Immature natural killer cell (primary cell): Measurements from ENCODE around the gene ZNF423. TPM values are rescaled to one million over a fixed set of nuclear protein-coding genes. Genes with fewer than 3 reads are reported as not detected.
A peak's percentile ranks its signal among the peaks of the same experiment; 100 is the strongest.

Source experiments
- DNase-seq, 3 donors: peaks; one replicate each; pipeline ENCODE4 v3.0.0; 2022; ENCODE audit warnings: mixed read lengths in 1 of 3
- H3K27ac Mint-ChIP-seq, 6 donors: one replicate each; pipeline ENCODE4 v1.8.0; 2020; ENCODE audit warnings: mixed read lengths in 6 of 6, mild to moderate bottlenecking in 5 of 6, inconsistent platforms in 4 of 6, moderate library complexity in 3 of 6
- H3K27me3 Mint-ChIP-seq, 3 donors: one replicate each; pipeline ENCODE4 v1.8.0; 2020 to 2021; ENCODE audit warnings: low read depth in 3 of 3, mild to moderate bottlenecking in 3 of 3, mixed read lengths in 3 of 3, moderate library complexity in 3 of 3, inconsistent platforms in 1 of 3
- H3K36me3 Mint-ChIP-seq, 3 donors: one replicate each; pipeline ENCODE4 v1.8.0; 2020; ENCODE audit warnings: mixed read lengths in 3 of 3, inconsistent platforms in 2 of 3, mild to moderate bottlenecking in 2 of 3
- H3K4me1 Mint-ChIP-seq, 2 donors: one replicate each; pipeline ENCODE4 v1.8.0; 2020; ENCODE audit warnings: inconsistent platforms in 2 of 2, mild to moderate bottlenecking in 2 of 2, mixed read lengths in 2 of 2, moderate library complexity in 1 of 2
- H3K4me3 Mint-ChIP-seq, 5 donors: one replicate each; pipeline ENCODE4 v1.8.0; 2020; ENCODE audit warnings: mild to moderate bottlenecking in 5 of 5, mixed read lengths in 5 of 5, inconsistent platforms in 3 of 5, moderate library complexity in 3 of 5
- H3K9me3 Mint-ChIP-seq, 6 donors: one replicate each; pipeline ENCODE4 v1.8.0; 2020; ENCODE audit warnings: mild to moderate bottlenecking in 6 of 6, mixed read lengths in 6 of 6, inconsistent platforms in 4 of 6, moderate library complexity in 3 of 6
- polyA plus RNA-seq, 3 donors: library from polyadenylated mRNA; unstranded; fragments of 300-500 nt; fragmentation: Illumina TruSeq; gene quantifications; one replicate each; pipeline ENCODE4 v1.2.3, GENCODE V29; 2021

Gene ZNF423
- polyA plus RNA-seq, 3 donors from 2014 or later = not detected

GRCh38 chr16:49472598-49472997, 383.3 kb downstream of the ZNF423 start:
- no peaks in the 10 kb centered on the region for H3K36me3 Mint-ChIP-seq
- no peaks in the 10 kb centered on the region for H3K4me1 Mint-ChIP-seq
- peaks cover 0 to 3% (median 0%) of the 10 kb centered on the region in 3 donors for H3K27me3 Mint-ChIP-seq
- no peaks in the 10 kb centered on the region for H3K9me3 Mint-ChIP-seq
- no peak overlapping the region for H3K4me3 Mint-ChIP-seq
- H3K27ac Mint-ChIP-seq = no peak overlapping the region
- no peak for DNase-seq

DNA sequence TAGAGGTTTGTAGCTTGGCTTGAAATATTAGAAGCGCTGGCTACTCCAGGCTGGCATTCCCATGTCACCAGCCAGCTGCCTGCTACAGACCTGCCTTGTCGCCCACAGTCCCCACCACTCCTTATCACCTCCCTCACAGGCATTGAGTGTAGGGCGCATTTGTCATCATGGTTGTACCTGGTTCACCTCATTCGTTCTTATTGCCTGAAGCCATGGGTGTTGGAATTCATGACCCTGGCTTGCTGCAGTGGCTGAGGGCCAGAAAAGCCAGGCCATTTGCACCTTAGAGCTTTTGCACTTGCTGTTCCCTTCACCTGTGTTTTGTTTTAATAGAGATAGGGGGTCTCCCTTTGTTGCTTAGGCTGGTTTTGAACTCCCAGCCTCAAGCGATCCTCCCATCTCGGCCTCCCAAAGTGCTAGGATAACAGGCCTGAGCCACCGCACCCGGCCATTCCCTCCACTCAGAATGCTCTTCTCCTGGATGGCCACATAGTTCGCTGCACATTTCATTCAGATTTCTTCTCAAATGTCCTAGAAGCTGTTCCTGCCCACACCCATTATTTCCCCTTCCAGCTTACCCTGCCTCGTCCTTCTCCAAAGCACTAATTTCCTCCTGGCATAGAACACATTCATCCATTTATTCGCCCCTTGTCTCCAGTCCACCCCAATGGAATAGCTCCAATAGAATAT, 384.7 kb downstream of the ZNF423 start:
- no peak for DNase-seq
- Mint-ChIP-seq H3K36me3 (no peaks in the 10 kb centered on the region), H3K9me3 (no peaks in the 10 kb centered on the region), H3K27me3 (peaks cover 0 to 5% (median 0%) of the 10 kb centered on the region in 3 donors), H3K27ac (no peak overlapping the region), H3K4me1 (no peaks in the 10 kb centered on the region), H3K4me3 (no peak overlapping the region)

- H3K9me3 Mint-ChIP-seq = no peaks in the 10 kb centered on the region
- no peaks in the 10 kb centered on the region for H3K4me1 Mint-ChIP-seq
- H3K36me3 Mint-ChIP-seq = no peaks in the 10 kb centered on the region
- no peak overlapping the region for H3K27ac Mint-ChIP-seq
- no peak for DNase-seq
- no peak overlapping the region for H3K4me3 Mint-ChIP-seq
- peaks cover 0 to 5% (median 0%) of the 10 kb centered on the region in 3 donors for H3K27me3 Mint-ChIP-seq
Measured at GRCh38 chr16:49470513-49470991, 385.4 kb downstream of the ZNF423 start.

- Mint-ChIP-seq H3K4me3 (no peak overlapping the region), H3K27ac (no peak overlapping the region), H3K36me3 (no peaks in the 10 kb centered on the region), H3K9me3 (no peaks in the 10 kb centered on the region), H3K27me3 (peaks cover 0 to 5% (median 0%) of the 10 kb centered on the region in 3 donors), H3K4me1 (no peaks in the 10 kb centered on the region)
- no peak for DNase-seq
Measured at GRCh38 chr16:49469930-49470451, 385.9 kb downstream of the ZNF423 start.

DNA sequence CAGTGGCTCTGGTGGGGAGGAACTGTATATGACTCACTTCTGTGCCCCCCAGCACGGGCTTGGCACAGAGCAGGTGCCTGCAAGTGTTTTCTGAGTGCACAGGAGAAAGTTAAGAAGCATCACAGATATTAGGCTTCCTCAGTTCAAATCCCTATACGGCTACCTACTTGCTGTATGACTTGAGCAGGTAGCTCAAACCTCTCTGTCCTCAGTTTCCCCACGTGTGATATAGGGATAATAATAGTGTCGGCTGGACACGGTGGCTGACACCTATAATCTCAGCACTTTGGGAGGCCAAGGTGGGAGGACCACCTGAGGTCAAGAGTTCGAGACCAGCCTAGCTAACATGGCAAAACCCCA, 386.6 kb downstream of the ZNF423 start:
- no peaks in the 10 kb centered on the region for H3K9me3 Mint-ChIP-seq
- no peak overlapping the region for H3K4me3 Mint-ChIP-seq
- no peaks in the 10 kb centered on the region for H3K36me3 Mint-ChIP-seq
- H3K4me1 Mint-ChIP-seq = peaks cover 3 to 4% of the 10 kb centered on the region in 2 donors
- H3K27ac Mint-ChIP-seq = no peak overlapping the region
- H3K27me3 Mint-ChIP-seq = peaks cover 0 to 5% (median 2%) of the 10 kb centered on the region in 3 donors
- no peak for DNase-seq

DNA sequence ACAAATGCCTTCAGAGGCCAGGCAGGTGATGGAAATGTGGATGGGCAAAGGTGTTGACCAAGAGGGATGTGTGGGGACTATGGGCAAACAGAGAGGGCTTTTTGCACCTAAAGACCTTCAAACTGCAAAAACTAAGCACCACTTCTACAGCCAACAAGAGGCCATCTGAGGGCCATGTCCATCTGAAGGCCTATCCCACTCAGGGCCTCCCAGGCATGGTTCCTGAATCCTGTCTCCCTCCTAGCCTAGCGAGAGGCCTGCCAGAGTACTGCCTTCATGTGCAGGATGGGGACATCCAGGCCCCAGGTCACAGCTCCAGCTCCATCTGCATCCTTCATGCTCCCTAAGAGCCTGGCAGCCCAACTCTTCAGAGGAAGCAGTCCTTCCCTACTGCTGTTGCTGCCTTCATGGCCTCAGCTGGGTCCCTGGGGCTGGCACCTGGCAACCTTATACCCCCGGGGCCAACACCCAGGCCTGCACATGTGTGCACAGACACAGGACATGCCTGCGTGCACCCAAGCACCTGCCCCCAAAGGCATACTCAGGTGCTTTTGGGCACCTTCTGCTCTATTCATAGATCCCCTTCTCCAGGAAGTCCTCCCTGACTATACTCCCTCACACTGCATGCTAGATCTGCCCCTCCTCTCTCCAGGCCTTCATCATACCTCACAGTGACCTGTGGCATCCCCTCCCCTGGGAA, 387.2 kb downstream of the ZNF423 start:
- no peaks in the 10 kb centered on the region for H3K36me3 Mint-ChIP-seq
- H3K4me3 Mint-ChIP-seq = no peak overlapping the region
- H3K27me3 Mint-ChIP-seq = peaks cover 0 to 2% (median 2%) of the 10 kb centered on the region in 3 donors
- no peaks in the 10 kb centered on the region for H3K9me3 Mint-ChIP-seq
- DNase-seq = no peak
- peaks cover 9% of the 10 kb centered on the region in 2 donors for H3K4me1 Mint-ChIP-seq
- no peak overlapping the region for H3K27ac Mint-ChIP-seq

GRCh38 chr16:49467540-49468372, 388.2 kb downstream of the ZNF423 start:
- H3K27me3 Mint-ChIP-seq = peaks cover 0 to 4% (median 2%) of the 10 kb centered on the region in 3 donors
- peaks cover 17 to 18% of the 10 kb centered on the region in 2 donors for H3K4me1 Mint-ChIP-seq
- no peak overlapping the region for H3K4me3 Mint-ChIP-seq
- peak overlapping the region in 1 of 6 donors; percentile 37 for H3K27ac Mint-ChIP-seq
- no peaks in the 10 kb centered on the region for H3K9me3 Mint-ChIP-seq
- no peak for DNase-seq
- H3K36me3 Mint-ChIP-seq = no peaks in the 10 kb centered on the region

GRCh38 chr16:49466881-49467280, 389.0 kb downstream of the ZNF423 start:
- DNase-seq = no peak
- peaks cover 0 to 7% (median 5%) of the 10 kb centered on the region in 3 donors for H3K27me3 Mint-ChIP-seq
- H3K27ac Mint-ChIP-seq = no peak overlapping the region
- H3K9me3 Mint-ChIP-seq = no peaks in the 10 kb centered on the region
- no peaks in the 10 kb centered on the region for H3K36me3 Mint-ChIP-seq
- peaks cover 20 to 24% of the 10 kb centered on the region in 2 donors for H3K4me1 Mint-ChIP-seq
- H3K4me3 Mint-ChIP-seq = no peak overlapping the region

DNA sequence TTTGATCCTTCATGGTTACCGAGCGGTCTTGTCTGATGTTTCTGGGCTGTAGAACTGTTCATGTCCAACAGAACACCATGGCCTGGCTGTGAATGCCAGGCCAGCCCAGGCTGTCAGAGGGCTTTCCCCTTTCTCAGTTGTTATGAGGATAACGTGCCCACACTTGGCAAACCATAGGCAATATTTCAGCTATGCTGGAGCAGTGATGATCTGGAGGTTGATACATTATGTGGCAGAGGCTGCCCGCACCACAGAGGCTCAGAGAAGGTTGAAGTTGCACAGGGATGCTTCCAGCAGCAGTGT, 389.4 kb downstream of the ZNF423 start:
- Mint-ChIP-seq H3K4me3 (no peak overlapping the region), H3K36me3 (no peaks in the 10 kb centered on the region), H3K9me3 (no peaks in the 10 kb centered on the region), H3K27ac (no peak overlapping the region), H3K27me3 (peaks cover 0 to 7% (median 5%) of the 10 kb centered on the region in 3 donors), H3K4me1 (peaks cover 20 to 24% of the 10 kb centered on the region in 2 donors)
- DNase-seq = no peak

DNA sequence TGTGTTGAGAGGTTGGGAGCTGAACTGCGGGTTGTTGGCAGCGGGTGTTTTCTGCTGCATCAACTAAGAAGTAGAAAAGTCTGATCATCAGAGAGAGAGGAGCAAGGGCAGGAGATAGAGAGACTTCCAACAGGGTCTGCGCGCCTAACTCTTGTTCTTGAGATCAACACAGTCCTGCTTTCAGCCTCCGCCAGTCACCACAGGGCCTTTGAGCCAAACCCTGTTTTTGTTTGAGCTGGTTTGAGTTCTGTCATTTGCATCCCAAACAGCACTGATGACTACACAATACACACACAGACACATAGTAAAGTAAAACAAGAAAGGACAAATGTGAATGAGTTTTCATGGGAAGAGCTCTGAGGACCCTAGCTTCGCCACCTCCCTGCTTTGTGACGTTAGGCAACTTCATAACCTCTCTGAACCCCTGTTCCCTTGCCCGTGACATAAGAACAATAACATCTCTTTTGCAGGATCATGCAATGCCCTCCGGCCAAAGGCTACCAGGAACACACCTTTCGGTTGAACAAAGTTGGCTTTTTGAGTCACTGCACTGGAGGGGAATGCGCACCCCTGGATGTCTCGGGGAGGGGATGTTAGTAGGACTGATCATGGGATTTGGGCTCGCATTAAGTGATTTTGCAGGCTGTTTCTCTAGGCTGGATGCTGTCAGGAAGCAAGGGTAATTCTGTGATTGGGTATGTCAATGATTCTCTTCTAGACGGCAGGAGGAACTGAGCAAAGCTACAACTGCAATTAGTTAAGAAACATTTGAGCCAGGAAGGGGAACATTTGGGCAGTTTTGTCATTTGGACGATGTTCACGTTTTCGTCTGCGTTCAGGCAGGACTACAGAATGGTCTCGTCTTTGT, 390.0 kb downstream of the ZNF423 start:
- peaks cover 20 to 24% of the 10 kb centered on the region in 2 donors for H3K4me1 Mint-ChIP-seq
- peaks cover 2 to 7% (median 5%) of the 10 kb centered on the region in 3 donors for H3K27me3 Mint-ChIP-seq
- H3K27ac Mint-ChIP-seq = peak overlapping the region in 2 of 6 donors; percentile 4 to 49
- no peak for DNase-seq
- no peaks in the 10 kb centered on the region for H3K36me3 Mint-ChIP-seq
- H3K4me3 Mint-ChIP-seq = no peak overlapping the region
- no peaks in the 10 kb centered on the region for H3K9me3 Mint-ChIP-seq

DNA sequence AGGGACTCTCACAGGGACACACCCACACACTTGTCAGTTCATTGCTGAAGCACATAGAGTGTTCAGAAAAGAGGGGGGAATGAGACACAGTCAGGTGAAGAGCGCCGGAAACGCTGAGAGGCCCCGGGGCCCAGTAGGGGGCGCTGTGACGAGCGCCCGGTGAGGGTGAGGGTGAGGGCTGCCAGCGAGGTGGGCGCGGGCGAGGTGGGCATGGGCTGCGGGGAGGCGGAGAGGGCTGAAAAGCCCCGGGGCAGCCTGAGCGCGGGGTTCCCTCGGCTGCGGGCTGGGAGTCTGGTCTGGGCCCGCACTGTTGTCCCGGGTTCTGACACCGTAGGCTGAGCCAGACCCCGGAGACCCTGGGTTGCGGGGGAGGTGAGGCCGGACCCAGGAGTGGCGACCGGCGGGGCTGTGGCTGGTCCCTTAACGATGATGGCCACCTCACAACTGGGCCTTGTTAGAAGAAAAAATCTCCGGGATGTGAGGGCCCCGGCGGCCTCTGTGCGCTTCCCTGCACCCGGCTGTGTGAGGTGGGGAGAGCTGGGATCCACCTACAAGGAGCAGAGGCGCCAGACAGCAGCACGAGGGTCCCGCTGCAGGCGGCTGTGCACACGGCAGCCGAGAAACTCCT, 390.9 kb downstream of the ZNF423 start:
- H3K36me3 Mint-ChIP-seq = no peaks in the 10 kb centered on the region
- no peaks in the 10 kb centered on the region for H3K9me3 Mint-ChIP-seq
- peak overlapping the region in 1 of 6 donors; percentile 51 for H3K27ac Mint-ChIP-seq
- no peak overlapping the region for H3K4me3 Mint-ChIP-seq
- H3K27me3 Mint-ChIP-seq = peaks cover 2 to 9% (median 5%) of the 10 kb centered on the region in 3 donors
- peaks cover 20 to 24% of the 10 kb centered on the region in 2 donors for H3K4me1 Mint-ChIP-seq
- no peak for DNase-seq

GRCh38 chr16:49464093-49464492, 391.8 kb downstream of the ZNF423 start:
- peaks cover 2 to 11% (median 5%) of the 10 kb centered on the region in 3 donors for H3K27me3 Mint-ChIP-seq
- no peaks in the 10 kb centered on the region for H3K36me3 Mint-ChIP-seq
- DNase-seq = no peak
- H3K4me3 Mint-ChIP-seq = peak overlapping the region; percentile 3 to 67 (median 32)
- peaks cover 20 to 24% of the 10 kb centered on the region in 2 donors for H3K4me1 Mint-ChIP-seq
- peak overlapping the region; percentile 45 to 81 (median 70) for H3K27ac Mint-ChIP-seq
- H3K9me3 Mint-ChIP-seq = no peaks in the 10 kb centered on the region
